WTC11 (cell line): ENCODE results near the gene FAM50A. TPM values are rescaled to one million over a fixed set of nuclear protein-coding genes. Genes with fewer than 3 reads are reported as not detected.

Experiments
- ATAC-seq: fragments of 200-7000 bp; cut with Tn5 transposase; 2 replicates; pipeline ENCODE4 v1.10.0; 2021; ENCODE audit warnings: mild to moderate bottlenecking, moderate library complexity
- CTCF ChIA-PET: fragments of 300-600 bp; sonication (Branson Sonifier 250); formaldehyde crosslinking; loops from one replicate; lab custom pipeline; 2021; ENCODE audit warnings: antibody characterized with exemption; lab: Charles Lee
- POLR2A ChIA-PET: fragments of 350-600 bp; sonication (Branson Sonifier 250); formaldehyde crosslinking; loops from one replicate; lab custom pipeline; 2021; ENCODE audit warnings: antibody characterized with exemption; lab: Charles Lee
- DNase-seq: peaks from one replicate; pipeline ENCODE4 v3.0.0; 2021; ENCODE audit warnings: low spot score
- H3K27ac Mint-ChIP-seq: 2 replicates; pipeline ENCODE4 v1.8.0; 2021; ENCODE audit warnings: mixed read lengths
- H3K27me3 Mint-ChIP-seq: 2 replicates; pipeline ENCODE4 v1.8.0; 2021; ENCODE audit warnings: low read depth, mild to moderate bottlenecking, moderate library complexity, mixed read lengths
- H3K36me3 Mint-ChIP-seq: 2 replicates; pipeline ENCODE4 v1.8.0; 2021; ENCODE audit warnings: mixed read lengths
- H3K4me1 Mint-ChIP-seq: 2 replicates; pipeline ENCODE4 v1.8.0; 2022; ENCODE audit warnings: mixed read lengths
- H3K4me3 Mint-ChIP-seq: 2 replicates; pipeline ENCODE4 v1.8.0; 2021; ENCODE audit warnings: mild to moderate bottlenecking, moderate library complexity, mixed read lengths
- H3K9me3 Mint-ChIP-seq: 2 replicates; pipeline ENCODE4 v1.8.0; 2021; ENCODE audit warnings: mixed read lengths
- GRHL2 ChIP-seq: fragments of 250-450 bp; sonication (Bioruptor Pico); IDR thresholded peaks from 2 replicates; pipeline ENCODE4 v1.8.0; 2022; ENCODE audit warnings: mild to moderate bottlenecking, moderate library complexity; ENCODE audit not compliant: insufficient replicate concordance, severe bottlenecking
- KAT7 ChIP-seq: sonication (generic); formaldehyde crosslinking; IDR thresholded peaks from 2 replicates; pipeline ENCODE4 v1.8.1; 2023; ENCODE audit warnings: missing genetic modification reagents, mild to moderate bottlenecking, borderline replicate concordance
- NFYB ChIP-seq: sonication (generic); formaldehyde crosslinking; conservative IDR thresholded peaks from 2 replicates; pipeline ENCODE4 v1.8.0; 2022; ENCODE audit warnings: low read depth, missing genetic modification reagents
- SOX15 ChIP-seq: fragments of 250-450 bp; sonication (Bioruptor Pico); IDR thresholded peaks from 2 replicates; pipeline ENCODE4 v1.9.0; 2021; ENCODE audit warnings: mild to moderate bottlenecking
- ZBTB21 ChIP-seq: sonication (generic); formaldehyde crosslinking; IDR thresholded peaks from 2 replicates; pipeline ENCODE4 v1.8.1; 2023; ENCODE audit warnings: mild to moderate bottlenecking, missing genetic modification reagents, borderline replicate concordance
- ZNF317 ChIP-seq: sonication (generic); formaldehyde crosslinking; IDR thresholded peaks from 2 replicates; pipeline ENCODE4 v1.8.1; 2023; ENCODE audit warnings: low read depth, mild to moderate bottlenecking, moderate library complexity, missing genetic modification reagents, borderline replicate concordance
- ZNF396 ChIP-seq: fragments of 250-450 bp; sonication (Bioruptor Pico); IDR thresholded peaks from 2 replicates; pipeline ENCODE4 v1.8.0; 2021; ENCODE audit warnings: mild to moderate bottlenecking, moderate library complexity, borderline replicate concordance
- ZNF416 ChIP-seq: fragments of 250-450 bp; sonication (Bioruptor Pico); IDR thresholded peaks from 2 replicates; pipeline ENCODE4 v1.9.0; 2021; ENCODE audit warnings: mild to moderate bottlenecking, inconsistent platforms
- ZNF423 ChIP-seq: fragments of 250-450 bp; sonication (Bioruptor Pico); IDR thresholded peaks from 2 replicates; pipeline ENCODE4 v2.1.2; 2022; ENCODE audit warnings: mild to moderate bottlenecking, moderate library complexity
- total RNA-seq: library from RNA; stranded (reverse); gene quantifications from 3 replicates; pipeline ENCODE4 v1.2.3, GENCODE V29; 2021
- TF ChIP-seq, protein P1 (sequence below): sonication (generic); formaldehyde crosslinking; IDR thresholded peaks from 2 replicates; pipeline ENCODE4 v1.8.0; 2023; ENCODE audit warnings: missing genetic modification reagents, mild to moderate bottlenecking, borderline replicate concordance
- TF ChIP-seq, protein P2 (sequence below): fragments of 250-450 bp; sonication (Bioruptor Pico); conservative IDR thresholded peaks from 2 replicates; pipeline ENCODE4 v1.9.0; 2021; ENCODE audit warnings: mild to moderate bottlenecking
- TF ChIP-seq, protein P3 (sequence below): sonication (generic); formaldehyde crosslinking; IDR thresholded peaks from 2 replicates; pipeline ENCODE4 v1.8.0; 2023; ENCODE audit warnings: missing genetic modification reagents
- TF ChIP-seq, protein P4 (sequence below): sonication (generic); formaldehyde crosslinking; IDR thresholded peaks from 2 replicates; pipeline ENCODE4 v1.8.1; 2022; ENCODE audit warnings: missing genetic modification reagents, borderline replicate concordance
- TF ChIP-seq, protein P5 (sequence below): sonication (generic); formaldehyde crosslinking; IDR thresholded peaks from 2 replicates; pipeline ENCODE4 v1.8.0; 2023; ENCODE audit warnings: mild to moderate bottlenecking, missing genetic modification reagents

FAM50A gene
- total RNA-seq, 1 experiment from 2014 or later, result 50.2 TPM

DNA sequence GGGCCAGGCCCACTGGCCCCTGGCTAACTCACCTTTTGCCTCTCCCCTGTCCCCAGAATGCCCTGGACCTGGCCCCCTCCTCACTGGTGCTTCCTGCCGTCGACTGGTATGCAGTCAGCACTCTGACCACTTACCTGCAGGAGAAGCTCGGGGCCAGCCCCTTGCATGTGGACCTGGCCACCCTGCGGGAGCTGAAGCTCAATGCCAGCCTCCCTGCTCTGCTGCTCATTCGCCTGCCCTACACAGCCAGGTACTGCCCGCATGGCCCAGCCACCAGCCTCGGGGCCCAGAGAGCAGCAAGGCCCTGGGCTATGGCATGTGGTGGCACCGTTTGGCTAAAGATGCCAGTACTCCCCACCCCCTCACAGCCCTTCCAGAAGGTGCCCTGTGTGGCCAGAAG is 11.7 kb upstream of the FAM50A start:
- Mint-ChIP-seq H3K4me1 (peaks cover 25% of the 10 kb centered on the region), H3K4me3 (no peak overlapping the region), H3K9me3 (no peaks in the 10 kb centered on the region), H3K27me3 (no peaks in the 10 kb centered on the region), H3K27ac (no peak overlapping the region), H3K36me3 (peaks cover 10% of the 10 kb centered on the region; the same call in 1 of the 2 replicates)
- ChIA-PET CTCF (no interaction called here), POLR2A (no interaction called here)
- TF ChIP-seq, protein P1, sequence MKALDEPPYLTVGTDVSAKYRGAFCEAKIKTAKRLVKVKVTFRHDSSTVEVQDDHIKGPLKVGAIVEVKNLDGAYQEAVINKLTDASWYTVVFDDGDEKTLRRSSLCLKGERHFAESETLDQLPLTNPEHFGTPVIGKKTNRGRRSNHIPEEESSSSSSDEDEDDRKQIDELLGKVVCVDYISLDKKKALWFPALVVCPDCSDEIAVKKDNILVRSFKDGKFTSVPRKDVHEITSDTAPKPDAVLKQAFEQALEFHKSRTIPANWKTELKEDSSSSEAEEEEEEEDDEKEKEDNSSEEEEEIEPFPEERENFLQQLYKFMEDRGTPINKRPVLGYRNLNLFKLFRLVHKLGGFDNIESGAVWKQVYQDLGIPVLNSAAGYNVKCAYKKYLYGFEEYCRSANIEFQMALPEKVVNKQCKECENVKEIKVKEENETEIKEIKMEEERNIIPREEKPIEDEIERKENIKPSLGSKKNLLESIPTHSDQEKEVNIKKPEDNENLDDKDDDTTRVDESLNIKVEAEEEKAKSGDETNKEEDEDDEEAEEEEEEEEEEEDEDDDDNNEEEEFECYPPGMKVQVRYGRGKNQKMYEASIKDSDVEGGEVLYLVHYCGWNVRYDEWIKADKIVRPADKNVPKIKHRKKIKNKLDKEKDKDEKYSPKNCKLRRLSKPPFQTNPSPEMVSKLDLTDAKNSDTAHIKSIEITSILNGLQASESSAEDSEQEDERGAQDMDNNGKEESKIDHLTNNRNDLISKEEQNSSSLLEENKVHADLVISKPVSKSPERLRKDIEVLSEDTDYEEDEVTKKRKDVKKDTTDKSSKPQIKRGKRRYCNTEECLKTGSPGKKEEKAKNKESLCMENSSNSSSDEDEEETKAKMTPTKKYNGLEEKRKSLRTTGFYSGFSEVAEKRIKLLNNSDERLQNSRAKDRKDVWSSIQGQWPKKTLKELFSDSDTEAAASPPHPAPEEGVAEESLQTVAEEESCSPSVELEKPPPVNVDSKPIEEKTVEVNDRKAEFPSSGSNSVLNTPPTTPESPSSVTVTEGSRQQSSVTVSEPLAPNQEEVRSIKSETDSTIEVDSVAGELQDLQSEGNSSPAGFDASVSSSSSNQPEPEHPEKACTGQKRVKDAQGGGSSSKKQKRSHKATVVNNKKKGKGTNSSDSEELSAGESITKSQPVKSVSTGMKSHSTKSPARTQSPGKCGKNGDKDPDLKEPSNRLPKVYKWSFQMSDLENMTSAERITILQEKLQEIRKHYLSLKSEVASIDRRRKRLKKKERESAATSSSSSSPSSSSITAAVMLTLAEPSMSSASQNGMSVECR (CRISPR knock-in tag), result no peak
- DNase-seq, result no peak
- ATAC-seq, result no peak

DNA sequence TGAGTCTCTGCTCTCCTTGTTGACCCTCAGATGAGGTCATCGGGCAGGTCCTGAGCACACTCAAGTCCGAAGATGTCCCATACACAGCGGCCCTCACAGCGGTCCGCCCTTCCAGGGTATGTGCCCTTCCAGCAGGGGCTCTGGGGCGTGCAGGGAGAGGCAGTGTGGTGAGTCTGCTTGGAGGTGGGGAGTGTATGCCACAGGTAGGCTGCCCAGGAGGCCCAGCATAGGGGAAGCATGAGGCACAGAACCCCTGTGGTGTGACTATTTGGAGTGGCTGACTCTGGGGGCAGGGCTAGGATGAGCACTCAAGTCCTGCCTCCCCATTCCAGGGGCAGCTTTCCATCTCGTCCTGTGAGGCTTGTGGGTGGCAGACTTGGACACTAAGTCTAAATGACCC is 10.3 kb upstream of the FAM50A start:
- ChIA-PET CTCF (no interaction called here), POLR2A (no interaction called here)
- Mint-ChIP-seq H3K4me1 (peaks cover 27% of the 10 kb centered on the region), H3K36me3 (peaks cover 10% of the 10 kb centered on the region; the same call in 1 of the 2 replicates), H3K9me3 (no peaks in the 10 kb centered on the region), H3K27ac (no peak overlapping the region), H3K4me3 (no peak overlapping the region), H3K27me3 (no peaks in the 10 kb centered on the region)
- DNase-seq, result no peak
- no peak for ATAC-seq
- no peak for TF ChIP-seq ZNF317 (CRISPR knock-in tag)
- TF ChIP-seq, protein P2, sequence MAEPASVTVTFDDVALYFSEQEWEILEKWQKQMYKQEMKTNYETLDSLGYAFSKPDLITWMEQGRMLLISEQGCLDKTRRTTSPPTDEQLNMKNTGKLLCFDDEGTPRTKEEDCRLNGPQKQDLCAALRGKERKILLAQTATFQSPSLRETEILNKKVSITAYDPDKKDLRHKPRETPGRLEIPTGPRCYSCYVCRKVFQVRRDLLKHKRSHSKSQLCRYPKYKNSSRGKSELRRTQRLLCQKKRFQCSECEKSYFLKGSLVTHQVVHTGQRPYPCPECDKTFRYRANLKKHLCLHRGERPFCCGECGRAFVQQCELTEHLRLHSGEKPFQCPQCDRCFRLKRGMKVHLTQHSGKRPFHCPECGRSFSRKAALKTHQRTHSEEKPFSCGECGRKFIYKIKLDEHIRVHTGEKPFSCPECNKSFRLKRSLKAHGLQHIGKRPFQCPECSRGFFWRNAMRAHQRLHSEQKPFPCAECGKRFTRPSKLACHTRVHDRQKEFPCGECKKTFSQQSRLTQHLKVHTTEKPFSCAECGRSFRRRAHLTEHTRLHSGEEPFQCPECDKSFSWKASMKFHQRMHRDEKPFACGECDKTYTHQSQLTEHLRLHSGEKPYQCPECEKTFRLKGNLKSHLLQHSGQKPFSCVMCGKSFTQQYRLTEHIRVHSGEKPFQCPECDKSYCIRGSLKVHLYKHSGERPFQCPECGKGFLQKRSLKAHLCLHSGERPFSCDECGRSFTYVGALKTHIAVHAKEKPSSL (CRISPR knock-in tag), result no peak
- TF ChIP-seq NFYB (CRISPR knock-in tag), result no peak
- TF ChIP-seq, protein P3, sequence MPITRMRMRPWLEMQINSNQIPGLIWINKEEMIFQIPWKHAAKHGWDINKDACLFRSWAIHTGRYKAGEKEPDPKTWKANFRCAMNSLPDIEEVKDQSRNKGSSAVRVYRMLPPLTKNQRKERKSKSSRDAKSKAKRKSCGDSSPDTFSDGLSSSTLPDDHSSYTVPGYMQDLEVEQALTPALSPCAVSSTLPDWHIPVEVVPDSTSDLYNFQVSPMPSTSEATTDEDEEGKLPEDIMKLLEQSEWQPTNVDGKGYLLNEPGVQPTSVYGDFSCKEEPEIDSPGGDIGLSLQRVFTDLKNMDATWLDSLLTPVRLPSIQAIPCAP (CRISPR knock-in tag), result no peak
- TF ChIP-seq ZNF423, result no peak
- TF ChIP-seq ZNF396 (CRISPR knock-in tag), result no peak
- no peak for TF ChIP-seq ZBTB21 (CRISPR knock-in tag)

DNA sequence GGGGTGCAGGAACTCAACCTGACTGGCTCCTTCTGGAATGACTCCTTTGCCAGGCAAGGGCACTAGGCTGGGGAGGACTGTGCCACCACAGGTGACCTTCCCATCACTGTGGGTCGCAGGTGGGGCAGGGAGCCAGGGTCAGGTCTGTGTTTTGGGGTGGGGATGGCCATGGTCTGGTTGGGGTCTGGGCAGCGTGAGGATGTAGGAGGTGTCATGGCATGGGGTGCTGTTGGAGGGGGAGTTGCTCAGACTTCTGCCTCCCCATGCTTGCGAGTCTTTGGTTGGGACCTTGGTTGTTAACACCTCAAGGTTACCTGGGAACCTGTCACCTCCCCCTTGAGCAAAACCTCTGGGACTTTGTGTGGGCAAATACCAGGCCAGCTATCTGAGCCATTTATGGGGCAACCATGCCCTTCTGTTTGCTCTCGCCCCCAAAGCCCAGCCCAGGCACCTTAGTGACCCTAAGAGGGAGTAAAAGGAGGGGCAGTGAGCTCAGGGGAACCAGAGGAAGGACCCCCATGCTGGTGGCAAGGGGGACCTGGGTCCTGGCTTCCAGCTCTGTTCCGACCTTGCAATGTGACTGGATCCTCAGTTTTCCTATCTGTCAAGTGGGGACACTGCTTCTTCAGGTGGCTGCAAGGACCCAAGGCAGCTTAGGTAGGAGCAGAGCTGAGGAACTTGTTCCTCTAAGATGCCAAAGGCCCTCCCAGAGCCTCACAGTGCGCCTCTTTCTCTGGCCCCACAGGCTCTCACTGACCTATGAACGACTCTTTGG is 9.4 kb upstream of the FAM50A start:
- no peak for ATAC-seq
- H3K9me3 Mint-ChIP-seq, result no peaks in the 10 kb centered on the region
- ChIA-PET POLR2A (no interaction called here), CTCF (no interaction called here)
- H3K27ac Mint-ChIP-seq, result no peak overlapping the region
- DNase-seq, result no peak
- H3K4me3 Mint-ChIP-seq, result no peak overlapping the region
- no peak for TF ChIP-seq GRHL2 (CRISPR knock-in tag)
- H3K36me3 Mint-ChIP-seq, result peaks cover 12% of the 10 kb centered on the region; the same call in 1 of the 2 replicates
- no peaks in the 10 kb centered on the region for H3K27me3 Mint-ChIP-seq
- H3K4me1 Mint-ChIP-seq, result peaks cover 22% of the 10 kb centered on the region

DNA sequence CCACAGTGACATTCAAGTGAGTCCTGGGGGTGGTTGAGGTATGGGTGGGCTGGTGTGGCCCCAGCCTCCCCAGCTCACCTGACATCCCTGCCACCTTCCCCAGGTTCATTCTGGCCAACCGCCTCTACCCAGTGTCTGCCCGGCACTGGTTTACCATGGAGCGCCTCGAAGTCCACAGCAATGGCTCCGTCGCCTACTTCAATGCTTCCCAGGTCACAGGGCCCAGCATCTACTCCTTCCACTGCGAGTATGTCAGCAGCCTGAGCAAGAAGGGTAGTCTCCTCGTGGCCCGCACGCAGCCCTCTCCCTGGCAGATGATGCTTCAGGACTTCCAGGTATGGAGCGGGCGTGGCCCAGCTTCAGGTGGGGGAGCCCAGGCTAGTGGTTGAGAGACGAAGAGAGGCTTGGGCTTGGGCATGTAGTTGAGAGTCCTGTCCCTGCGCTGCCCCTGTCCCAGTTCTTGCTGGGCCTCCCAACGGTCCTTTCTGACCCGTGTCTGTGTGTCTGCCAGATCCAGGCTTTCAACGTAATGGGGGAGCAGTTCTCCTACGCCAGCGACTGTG is 8.7 kb upstream of the FAM50A start:
- Mint-ChIP-seq H3K4me1 (peaks cover 19% of the 10 kb centered on the region), H3K4me3 (no peak overlapping the region), H3K27me3 (no peaks in the 10 kb centered on the region), H3K27ac (no peak overlapping the region), H3K9me3 (no peaks in the 10 kb centered on the region), H3K36me3 (peaks cover 12% of the 10 kb centered on the region; the same call in 1 of the 2 replicates)
- CTCF ChIA-PET, result interaction anchor here (1.2 kb wide), 1 partner anchor 62 kb away, joined by 3 read pairs; no protein-coding TSS in a partner anchor
- DNase-seq, result no peak
- no peak for ATAC-seq
- POLR2A ChIA-PET, result no interaction called here
- no peak for TF ChIP-seq SOX15
- TF ChIP-seq, protein P4, sequence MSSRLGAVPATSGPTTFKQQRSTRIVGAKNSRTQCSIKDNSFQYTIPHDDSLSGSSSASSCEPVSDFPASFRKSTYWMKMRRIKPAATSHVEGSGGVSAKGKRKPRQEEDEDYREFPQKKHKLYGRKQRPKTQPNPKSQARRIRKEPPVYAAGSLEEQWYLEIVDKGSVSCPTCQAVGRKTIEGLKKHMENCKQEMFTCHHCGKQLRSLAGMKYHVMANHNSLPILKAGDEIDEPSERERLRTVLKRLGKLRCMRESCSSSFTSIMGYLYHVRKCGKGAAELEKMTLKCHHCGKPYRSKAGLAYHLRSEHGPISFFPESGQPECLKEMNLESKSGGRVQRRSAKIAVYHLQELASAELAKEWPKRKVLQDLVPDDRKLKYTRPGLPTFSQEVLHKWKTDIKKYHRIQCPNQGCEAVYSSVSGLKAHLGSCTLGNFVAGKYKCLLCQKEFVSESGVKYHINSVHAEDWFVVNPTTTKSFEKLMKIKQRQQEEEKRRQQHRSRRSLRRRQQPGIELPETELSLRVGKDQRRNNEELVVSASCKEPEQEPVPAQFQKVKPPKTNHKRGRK, result no peak
- no peak for TF ChIP-seq ZNF317 (CRISPR knock-in tag)
- TF ChIP-seq ZNF416 (CRISPR knock-in tag), result no peak
- TF ChIP-seq, protein P5, sequence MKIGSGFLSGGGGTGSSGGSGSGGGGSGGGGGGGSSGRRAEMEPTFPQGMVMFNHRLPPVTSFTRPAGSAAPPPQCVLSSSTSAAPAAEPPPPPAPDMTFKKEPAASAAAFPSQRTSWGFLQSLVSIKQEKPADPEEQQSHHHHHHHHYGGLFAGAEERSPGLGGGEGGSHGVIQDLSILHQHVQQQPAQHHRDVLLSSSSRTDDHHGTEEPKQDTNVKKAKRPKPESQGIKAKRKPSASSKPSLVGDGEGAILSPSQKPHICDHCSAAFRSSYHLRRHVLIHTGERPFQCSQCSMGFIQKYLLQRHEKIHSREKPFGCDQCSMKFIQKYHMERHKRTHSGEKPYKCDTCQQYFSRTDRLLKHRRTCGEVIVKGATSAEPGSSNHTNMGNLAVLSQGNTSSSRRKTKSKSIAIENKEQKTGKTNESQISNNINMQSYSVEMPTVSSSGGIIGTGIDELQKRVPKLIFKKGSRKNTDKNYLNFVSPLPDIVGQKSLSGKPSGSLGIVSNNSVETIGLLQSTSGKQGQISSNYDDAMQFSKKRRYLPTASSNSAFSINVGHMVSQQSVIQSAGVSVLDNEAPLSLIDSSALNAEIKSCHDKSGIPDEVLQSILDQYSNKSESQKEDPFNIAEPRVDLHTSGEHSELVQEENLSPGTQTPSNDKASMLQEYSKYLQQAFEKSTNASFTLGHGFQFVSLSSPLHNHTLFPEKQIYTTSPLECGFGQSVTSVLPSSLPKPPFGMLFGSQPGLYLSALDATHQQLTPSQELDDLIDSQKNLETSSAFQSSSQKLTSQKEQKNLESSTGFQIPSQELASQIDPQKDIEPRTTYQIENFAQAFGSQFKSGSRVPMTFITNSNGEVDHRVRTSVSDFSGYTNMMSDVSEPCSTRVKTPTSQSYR (CRISPR knock-in tag), result no peak
- TF ChIP-seq KAT7 (CRISPR knock-in tag), result no peak
